ENCODE data around the gene ARRB2.
A peak's percentile ranks its signal among the peaks of the same experiment; 100 is the strongest.
"Not testable (repeated sequence)": the region's sequence is repeated elsewhere in the genome, so short reads cannot be mapped to it uniquely, and the experiment has no call there.

The ARRB2 gene

GRCh38 chr17:4708436-4708835 lies 2.0 kb upstream of the ARRB2 start:
- TF ChIP-seq Cebpa-rat (IDR thresholded peaks at IDR 0.05): no peak
- Histone ChIP-seq H3K4me2 (no peak overlapping the region), H3K27ac (no peak overlapping the region), H3K4me1 (peaks cover 39 to 58% (median 47%) of the 10 kb centered on the region in 10 experiments), H3K4me3 (no peak overlapping the region), H4K20me1 (peaks cover 0 to 17% (median 8%) of the 10 kb centered on the region in 11 experiments; a peak in 6 of 22 replicates), H3K9ac (no peak overlapping the region), H3K36me3 (peaks cover 0 to 16% (median 11%) of the 10 kb centered on the region in 11 experiments; a peak in 15 of 22 replicates), H3K9me3 (replicated peaks in 1 of 11) (peaks cover 0 to 5% (median 0%) of the 10 kb centered on the region in 11 experiments; a peak in 4 of 22 replicates), H3K27me3 (no peaks in the 10 kb centered on the region)

DNA sequence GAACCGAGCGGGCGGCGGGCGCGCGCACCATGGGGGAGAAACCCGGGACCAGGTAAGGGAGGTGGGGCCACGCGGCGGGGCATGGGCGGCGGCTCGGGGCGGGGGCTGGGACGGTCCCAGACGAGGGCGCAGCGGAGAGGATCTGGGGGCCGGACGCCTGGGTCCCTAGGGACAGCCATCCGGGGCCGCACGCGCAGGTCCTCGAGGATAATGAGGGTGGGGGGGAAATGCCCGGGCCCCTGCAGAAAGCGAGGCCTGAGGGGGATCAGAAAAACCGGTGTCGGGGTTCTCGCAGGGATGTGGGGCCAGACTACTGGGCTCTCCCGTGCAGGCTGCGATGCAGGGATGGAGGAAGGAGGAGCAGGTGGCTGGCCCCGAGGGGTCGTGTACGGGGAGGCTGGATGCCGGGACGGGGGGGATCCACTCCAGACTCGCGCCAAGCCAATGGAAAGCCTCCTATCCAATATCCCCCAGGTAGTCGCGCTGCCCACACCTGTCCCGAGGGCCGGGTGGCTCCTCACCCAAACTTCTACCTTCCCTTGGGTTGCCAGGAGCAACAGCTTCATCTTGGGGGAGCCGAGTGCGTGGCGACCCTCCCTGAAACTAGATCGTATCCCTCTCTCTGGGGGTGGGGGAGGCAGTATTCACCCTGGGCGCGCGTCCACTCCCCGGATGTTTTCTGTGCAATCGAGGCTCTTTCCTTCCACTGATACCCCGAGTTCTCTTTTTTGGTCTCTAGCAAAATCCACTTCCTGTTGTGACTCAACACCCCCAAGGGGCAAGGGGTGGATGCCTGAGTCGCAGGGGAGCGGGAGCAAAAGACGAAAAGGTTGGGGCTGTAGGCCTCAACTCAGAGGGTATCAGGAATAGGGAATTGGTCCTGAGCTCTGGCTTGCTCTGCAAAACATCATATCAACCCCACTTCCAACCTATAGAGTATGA lies 532 bp downstream of the ARRB2 start:
- no peak; a peak in 1 of 22 replicates for TF ChIP-seq Cebpa-rat (IDR thresholded peaks at IDR 0.05)
- H3K4me1 ChIP-seq: peaks cover 53 to 69% (median 57%) of the 10 kb centered on the region in 10 experiments
- H3K27ac ChIP-seq: peak overlapping the region; percentile 87 to 99 (median 97)
- H3K4me3 ChIP-seq: peak overlapping the region; percentile 71 to 100 (median 94)
- H3K36me3 ChIP-seq: peaks cover 8 to 35% (median 26%) of the 10 kb centered on the region in 11 experiments; a peak in 21 of 22 replicates
- H4K20me1 ChIP-seq: peaks cover 0 to 42% (median 10%) of the 10 kb centered on the region in 11 experiments; a peak in 11 of 22 replicates
- H3K9ac ChIP-seq: peak overlapping the region; percentile 90 to 99 (median 97)
- peaks cover 0 to 5% (median 0%) of the 10 kb centered on the region in 11 experiments; a peak in 4 of 22 replicates for H3K9me3 ChIP-seq (replicated peaks in 1 of 11)
- H3K27me3 ChIP-seq: no peaks in the 10 kb centered on the region
- peak overlapping the region; percentile 94 to 100 (median 99) for H3K4me2 ChIP-seq

DNA sequence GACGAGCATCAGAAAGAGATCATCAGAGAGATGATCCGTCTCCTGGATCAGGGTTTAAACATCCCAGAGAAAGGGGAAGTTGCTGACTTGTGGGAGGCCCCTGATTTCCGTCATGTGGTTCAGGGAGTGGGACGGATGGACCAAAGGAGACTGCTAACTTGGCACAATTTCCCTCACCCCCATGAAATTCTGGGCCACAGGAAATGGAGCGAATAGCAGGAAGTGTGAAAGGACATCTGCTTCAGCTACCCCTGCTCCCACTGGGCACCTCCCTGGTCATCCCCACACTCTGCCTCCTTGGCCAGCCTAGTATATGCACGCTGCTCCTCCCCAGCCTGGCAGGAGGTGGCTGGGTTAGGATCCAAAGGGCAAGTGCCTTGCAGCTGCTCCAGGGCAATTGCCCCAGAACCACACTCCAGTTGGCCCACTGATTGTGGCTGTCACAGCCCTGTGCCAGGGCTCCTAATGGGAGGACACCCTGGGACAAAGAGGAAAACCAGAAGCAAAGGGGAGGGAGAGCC lies 1.3 kb downstream of the ARRB2 start:
- no peak for TF ChIP-seq Cebpa-rat (IDR thresholded peaks at IDR 0.05)
- H3K9ac ChIP-seq: peak overlapping the region; percentile 90 to 99 (median 97)
- H4K20me1 ChIP-seq: peaks cover 0 to 49% (median 10%) of the 10 kb centered on the region in 11 experiments; a peak in 12 of 22 replicates

GRCh38 chr17:4712526-4712925 lies 2.1 kb downstream of the ARRB2 start:
- Histone ChIP-seq H3K27ac (peak overlapping the region; percentile 77 to 99 (median 97)), H3K9ac (peak overlapping the region; percentile 77 to 99 (median 95); a peak in 21 of 22 replicates), H3K4me3 (peak overlapping the region in 9 of 10 experiments; percentile 82 to 100 (median 96); a peak in 18 of 20 replicates), H3K4me2 (peak overlapping the region; percentile 94 to 100 (median 99)), H3K36me3 (peaks cover 21 to 50% (median 41%) of the 10 kb centered on the region in 11 experiments), H3K27me3 (no peaks in the 10 kb centered on the region), H3K4me1 (peaks cover 64 to 74% (median 68%) of the 10 kb centered on the region in 10 experiments), H4K20me1 (peaks cover 1 to 57% (median 18%) of the 10 kb centered on the region in 11 experiments; a peak in 15 of 22 replicates), H3K9me3 (replicated peaks in 1 of 11) (peaks cover 0 to 5% (median 0%) of the 10 kb centered on the region in 11 experiments; a peak in 4 of 22 replicates)
- TF ChIP-seq Cebpa-rat (IDR thresholded peaks at IDR 0.05): no peak

More for the DNA sequence above, 1.3 kb downstream of the ARRB2 start:
- Histone ChIP-seq H3K9me3 (replicated peaks in 1 of 11) (peaks cover 0 to 5% (median 0%) of the 10 kb centered on the region in 11 experiments; a peak in 4 of 22 replicates), H3K36me3 (peaks cover 13 to 42% (median 33%) of the 10 kb centered on the region in 11 experiments), H3K4me1 (peaks cover 56 to 69% (median 62%) of the 10 kb centered on the region in 10 experiments), H3K4me2 (peak overlapping the region; percentile 94 to 100 (median 99)), H3K4me3 (peak overlapping the region; percentile 71 to 100 (median 94); a peak in 19 of 20 replicates), H3K27me3 (no peaks in the 10 kb centered on the region), H3K27ac (peak overlapping the region; percentile 87 to 99 (median 97))

DNA sequence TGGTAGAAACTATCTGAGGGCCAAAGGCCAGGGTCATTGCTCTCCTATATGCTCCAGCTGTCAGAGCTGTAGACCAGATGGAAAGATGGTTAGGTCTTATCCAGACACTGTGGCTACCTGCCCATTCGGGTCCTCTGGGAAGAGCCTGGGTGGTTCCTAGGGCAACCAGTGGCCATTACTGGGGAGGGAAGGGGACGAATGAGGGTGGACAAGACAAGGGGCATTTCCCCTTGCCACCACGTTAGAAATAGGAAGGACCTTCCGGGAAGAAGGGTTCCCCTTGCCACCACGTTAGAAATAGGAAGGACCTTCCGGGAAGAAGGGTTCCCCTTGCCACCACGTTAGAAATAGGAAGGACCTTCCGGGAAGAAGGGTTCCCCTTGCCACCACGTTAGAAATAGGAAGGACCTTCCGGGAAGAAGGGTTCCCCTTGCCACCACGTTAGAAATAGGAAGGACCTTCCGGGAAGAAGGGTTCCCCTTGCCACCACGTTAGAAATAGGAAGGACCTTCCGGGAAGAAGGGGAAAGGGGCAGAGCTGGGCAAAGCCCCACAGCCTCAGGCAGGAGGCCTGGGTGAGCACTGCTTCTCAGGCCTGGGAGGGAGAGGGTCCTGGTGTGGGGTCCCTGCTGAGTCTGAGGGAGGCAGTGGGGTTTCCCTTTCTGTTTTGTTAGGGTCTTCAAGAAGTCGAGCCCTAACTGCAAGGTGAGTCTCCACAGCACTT lies 4.1 kb downstream of the ARRB2 start:
- Histone ChIP-seq H3K9ac (peak overlapping the region; percentile 58 to 99 (median 77)), H3K9me3 (replicated peaks in 1 of 11) (peaks cover 0 to 18% (median 4%) of the 10 kb centered on the region in 11 experiments; a peak in 9 of 22 replicates), H3K4me1 (peaks cover 79 to 90% (median 82%) of the 10 kb centered on the region in 10 experiments), H3K4me2 (peak overlapping the region; percentile 94 to 100 (median 99)), H3K36me3 (peaks cover 40 to 70% (median 60%) of the 10 kb centered on the region in 11 experiments), H3K27ac (peak overlapping the region; percentile 67 to 99 (median 97)), H4K20me1 (peaks cover 11 to 77% (median 27%) of the 10 kb centered on the region in 11 experiments; a peak in 15 of 22 replicates), H3K4me3 (peak overlapping the region in 9 of 10 experiments; percentile 39 to 100 (median 92); a peak in 18 of 20 replicates)
- not testable (repeated sequence) for H3K27me3 ChIP-seq

DNA sequence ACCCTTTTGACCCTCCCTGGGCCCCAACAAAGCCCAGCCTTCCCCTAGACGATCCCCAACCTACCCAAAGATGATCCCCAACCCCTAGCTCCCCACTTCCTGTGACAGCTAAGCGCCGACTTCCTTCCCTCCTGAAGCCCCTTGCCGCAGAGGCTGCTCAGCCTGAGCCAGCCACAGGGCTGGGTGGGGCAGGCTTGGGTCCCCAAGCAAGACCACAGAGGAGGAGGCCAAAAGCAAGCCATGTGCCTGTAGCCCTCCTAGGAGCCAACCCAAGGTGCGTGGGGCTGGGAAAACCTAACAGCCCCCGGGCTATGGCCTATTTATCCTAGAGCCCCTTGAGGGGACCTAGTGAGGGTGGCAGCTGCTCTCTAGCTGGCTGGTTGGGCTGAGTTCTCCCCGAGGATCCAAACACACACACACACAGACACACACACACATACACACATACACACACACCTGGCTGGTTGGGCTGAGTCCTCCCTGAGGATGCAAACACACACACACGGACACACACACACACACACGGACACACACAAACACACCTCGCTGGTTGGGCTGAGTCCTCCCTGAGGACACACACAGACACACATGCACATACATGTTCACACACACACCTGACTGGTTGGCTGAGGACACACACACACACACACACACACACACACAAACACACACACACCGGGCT lies 4.8 kb downstream of the ARRB2 start:
- Histone ChIP-seq H3K4me3 (peak overlapping the region in 9 of 10 experiments; percentile 39 to 100 (median 92); a peak in 18 of 20 replicates), H3K36me3 (peaks cover 47 to 77% (median 68%) of the 10 kb centered on the region in 11 experiments), H3K4me2 (peak overlapping the region; percentile 94 to 100 (median 99)), H3K9ac (peak overlapping the region; percentile 58 to 99 (median 75)), H3K9me3 (replicated peaks in 1 of 11) (peaks cover 0 to 25% (median 10%) of the 10 kb centered on the region in 11 experiments; a peak in 9 of 22 replicates), H4K20me1 (peaks cover 14 to 83% (median 27%) of the 10 kb centered on the region in 11 experiments; a peak in 15 of 22 replicates), H3K27ac (peak overlapping the region; percentile 67 to 99 (median 97)), H3K27me3 (no peaks in the 10 kb centered on the region), H3K4me1 (peaks cover 84 to 94% (median 86%) of the 10 kb centered on the region in 10 experiments)
- TF ChIP-seq Cebpa-rat (IDR thresholded peaks at IDR 0.05): no peak

DNA sequence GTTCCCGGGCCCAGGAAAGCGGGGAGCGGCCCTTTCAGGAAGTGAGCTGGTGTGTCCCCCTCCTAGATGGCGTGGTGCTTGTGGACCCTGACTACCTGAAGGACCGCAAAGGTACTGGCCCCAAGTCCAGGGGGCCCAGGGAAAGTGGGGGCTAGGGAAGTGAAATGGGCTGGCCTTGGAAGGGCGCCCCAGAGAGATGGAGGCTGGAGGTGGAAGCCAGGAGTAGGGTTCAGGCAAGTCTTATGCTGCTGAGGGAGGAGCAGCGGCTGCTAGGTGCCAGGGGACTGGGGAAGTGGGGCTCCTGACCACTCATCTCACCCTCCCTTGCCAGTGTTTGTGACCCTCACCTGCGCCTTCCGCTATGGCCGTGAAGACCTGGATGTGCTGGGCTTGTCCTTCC lies 5.6 kb downstream of the ARRB2 start:
- Histone ChIP-seq H3K9ac (peak overlapping the region; percentile 58 to 99 (median 75); a peak in 20 of 22 replicates), H3K4me2 (peak overlapping the region; percentile 94 to 100 (median 99)), H3K27me3 (no peaks in the 10 kb centered on the region), H3K4me3 (peak overlapping the region in 8 of 10 experiments; percentile 39 to 100 (median 94); a peak in 15 of 20 replicates), H3K9me3 (replicated peaks in 1 of 11) (peaks cover 0 to 26% (median 10%) of the 10 kb centered on the region in 11 experiments; a peak in 9 of 22 replicates), H3K27ac (peak overlapping the region in 10 of 11 experiments; percentile 70 to 99 (median 98); a peak in 19 of 22 replicates), H3K36me3 (peaks cover 55 to 86% (median 76%) of the 10 kb centered on the region in 11 experiments), H4K20me1 (peaks cover 14 to 90% (median 25%) of the 10 kb centered on the region in 11 experiments; a peak in 15 of 22 replicates), H3K4me1 (peaks cover 84 to 92% (median 88%) of the 10 kb centered on the region in 10 experiments)
- TF ChIP-seq Cebpa-rat (IDR thresholded peaks at IDR 0.05): no peak
